HL-60 (cell line): ENCODE data around the gene MYH15.

ENCODE experiments used
- CTCF ChIP-seq: IDR thresholded peaks from one replicate; pipeline ENCODE4 v1.5.1; 2011; ENCODE audit warnings: low read length, control low read depth, inconsistent platforms; ENCODE audit not compliant: insufficient read depth
- GABPA ChIP-seq: IDR thresholded peaks from 2 replicates; pipeline ENCODE4 v1.6.1; 2012; ENCODE audit warnings: low read depth
- POLR2AphosphoS5 ChIP-seq: IDR thresholded peaks from 2 replicates; pipeline ENCODE4 v1.6.1; 2012; ENCODE audit warnings: low read depth

DNA sequence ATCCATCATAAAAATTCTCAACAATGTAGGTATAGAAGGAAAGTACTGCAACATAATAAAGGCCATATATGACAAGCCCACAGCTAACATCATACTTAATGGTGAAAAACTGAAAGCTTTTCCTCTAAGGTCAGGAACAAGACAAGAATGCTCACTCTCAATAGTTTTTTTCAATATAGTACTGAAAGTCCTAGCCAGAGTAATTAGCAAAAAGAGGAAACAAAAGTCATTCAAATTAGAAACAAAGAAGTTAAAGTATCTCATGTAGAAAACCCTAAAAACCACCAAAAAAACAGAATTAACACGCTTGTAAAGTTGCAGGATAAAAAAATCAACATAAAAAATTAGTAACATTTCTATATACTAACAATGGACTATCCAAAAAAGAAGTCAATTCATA is 61.8 kb downstream of the MYH15 start:
- TF ChIP-seq CTCF, result no peak
- TF ChIP-seq POLR2AphosphoS5, result no peak
- TF ChIP-seq GABPA, result no peak
